ENCODE measurements around the gene EML5. TPM values are rescaled to one million over a fixed set of nuclear protein-coding genes. Genes with fewer than 3 reads are reported as not detected.
"Not testable (repeated sequence)": the region's sequence is repeated elsewhere in the genome, so short reads cannot be mapped to it uniquely, and the experiment has no call there.

Gene EML5
- total and polyA plus RNA-seq, 2 experiments from 2014 or later, result 1.4 TPM; not detected in 1

DNA sequence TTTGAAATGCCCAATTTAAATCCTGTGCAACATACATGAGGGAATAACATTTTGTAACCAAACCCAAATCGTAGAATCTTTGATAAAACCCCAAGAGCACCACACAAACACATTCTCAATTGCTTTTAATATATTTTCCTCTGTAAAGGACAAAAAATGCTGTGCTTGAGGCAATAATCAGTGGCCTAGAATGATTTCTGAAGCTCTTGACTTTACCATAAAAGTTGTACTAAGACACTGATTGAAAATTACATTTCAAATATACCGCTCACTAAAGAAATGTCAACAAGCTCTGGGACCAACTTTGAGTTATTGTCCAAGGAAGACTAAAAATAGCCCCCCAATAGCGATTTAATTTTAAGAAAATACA, 1.5 kb downstream of the EML5 start:
- TF ChIP-seq EZH2phosphoT487 (IDR thresholded peaks at IDR 0.05; ENCODE audit: low read depth, severe bottlenecking, unreplicated experiment) (no peak), EZH2 (IDR thresholded peaks at IDR 0.05; ENCODE audit: borderline replicate concordance) (no peak)
- TF ChIP-seq, protein P1, sequence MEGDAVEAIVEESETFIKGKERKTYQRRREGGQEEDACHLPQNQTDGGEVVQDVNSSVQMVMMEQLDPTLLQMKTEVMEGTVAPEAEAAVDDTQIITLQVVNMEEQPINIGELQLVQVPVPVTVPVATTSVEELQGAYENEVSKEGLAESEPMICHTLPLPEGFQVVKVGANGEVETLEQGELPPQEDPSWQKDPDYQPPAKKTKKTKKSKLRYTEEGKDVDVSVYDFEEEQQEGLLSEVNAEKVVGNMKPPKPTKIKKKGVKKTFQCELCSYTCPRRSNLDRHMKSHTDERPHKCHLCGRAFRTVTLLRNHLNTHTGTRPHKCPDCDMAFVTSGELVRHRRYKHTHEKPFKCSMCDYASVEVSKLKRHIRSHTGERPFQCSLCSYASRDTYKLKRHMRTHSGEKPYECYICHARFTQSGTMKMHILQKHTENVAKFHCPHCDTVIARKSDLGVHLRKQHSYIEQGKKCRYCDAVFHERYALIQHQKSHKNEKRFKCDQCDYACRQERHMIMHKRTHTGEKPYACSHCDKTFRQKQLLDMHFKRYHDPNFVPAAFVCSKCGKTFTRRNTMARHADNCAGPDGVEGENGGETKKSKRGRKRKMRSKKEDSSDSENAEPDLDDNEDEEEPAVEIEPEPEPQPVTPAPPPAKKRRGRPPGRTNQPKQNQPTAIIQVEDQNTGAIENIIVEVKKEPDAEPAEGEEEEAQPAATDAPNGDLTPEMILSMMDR (IDR thresholded peaks at IDR 0.05; ENCODE audit: poor library complexity), result no peak
- no peak overlapping the region for H3K27ac ChIP-seq
- H3K9me3 ChIP-seq (ENCODE audit: low read depth), result no peaks in the 10 kb centered on the region
- peaks cover 4% of the 10 kb centered on the region for H3K4me1 ChIP-seq (ENCODE audit: insufficient read depth)
- no peaks in the 10 kb centered on the region for H3K79me2 ChIP-seq
- no peaks in the 10 kb centered on the region for H4K20me1 ChIP-seq (ENCODE audit: insufficient read depth, poor library complexity, severe bottlenecking)
- no peaks in the 10 kb centered on the region for H3K9me2 ChIP-seq (replicated peaks; ENCODE audit: insufficient read depth)
- H3K4me2 ChIP-seq, result peak overlapping the region; percentile 89
- H3K36me3 ChIP-seq (replicated peaks; ENCODE audit: insufficient read depth, low read depth), result no peaks in the 10 kb centered on the region
- WGBS (ENCODE audit: low lambda C conversion rate, missing lambda C conversion rate), result 72% methylated on average over 3 of the region's 3 CpGs
- DNase-seq (ENCODE audit: low spot score), result no peak
- H2AFZ ChIP-seq, result peak overlapping the region; percentile 72
- no peak overlapping the region for H3K4me3 ChIP-seq
- H3K27me3 ChIP-seq, result peaks cover 24% of the 10 kb centered on the region

DNA sequence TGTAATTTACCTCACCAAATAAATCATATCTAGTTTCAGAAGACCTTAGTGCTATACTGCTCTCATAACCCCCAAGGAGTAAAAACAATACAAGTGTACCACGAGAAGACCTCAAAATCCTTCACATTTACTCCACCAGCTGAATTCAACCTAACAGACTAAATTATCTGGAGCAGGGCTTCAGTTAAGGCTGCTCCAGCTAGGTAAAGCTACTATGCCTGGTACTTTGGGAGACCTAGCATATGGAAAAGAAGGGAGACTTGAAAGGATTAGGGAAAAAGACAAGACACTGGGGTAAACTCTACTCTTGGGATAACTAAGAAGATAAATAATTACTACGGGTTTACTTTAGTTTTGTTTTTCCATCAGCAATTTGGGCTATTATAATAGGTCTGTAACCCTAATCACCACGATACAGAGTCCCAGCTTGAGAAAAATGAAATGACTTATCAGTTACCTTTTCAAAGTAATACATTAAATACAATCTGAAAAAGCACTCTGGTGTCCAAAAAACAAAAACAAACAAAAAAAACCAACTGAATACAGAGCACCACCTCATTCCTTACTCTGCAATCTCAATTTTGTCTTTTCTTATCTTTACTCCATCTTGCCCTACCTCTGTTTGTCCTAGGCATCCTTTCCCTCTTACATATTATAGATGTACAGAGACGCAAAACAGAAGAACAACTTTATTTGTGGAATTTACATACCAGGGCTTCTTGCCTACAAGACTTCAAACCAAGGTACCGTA, 2.1 kb downstream of the EML5 start:
- 78% methylated on average over 5 of the region's 5 CpGs for WGBS (ENCODE audit: low lambda C conversion rate, missing lambda C conversion rate)
- no peak for DNase-seq (ENCODE audit: low spot score)
- H3K27me3 ChIP-seq, result peaks cover 24% of the 10 kb centered on the region

DNA sequence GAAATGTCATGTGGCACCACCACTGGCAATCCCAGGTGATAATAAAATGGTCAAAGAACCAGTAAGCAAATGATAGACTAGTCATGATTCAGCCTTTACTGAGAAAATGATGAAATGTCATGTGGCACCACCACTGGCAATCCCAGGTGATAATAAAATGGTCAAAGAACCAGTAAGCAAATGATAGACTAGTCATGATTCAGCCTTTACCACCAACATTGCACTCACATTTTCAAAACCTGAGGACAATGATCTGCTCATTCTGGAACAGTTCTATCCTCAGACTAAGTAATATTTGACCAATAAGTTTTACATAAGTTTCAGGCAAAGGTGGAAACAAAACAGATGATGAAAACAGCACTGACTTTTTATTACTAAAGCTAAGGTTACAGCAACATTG, 3.2 kb downstream of the EML5 start:
- not testable (repeated sequence) for H3K9me3 ChIP-seq (ENCODE audit: low read depth); H3K79me2 ChIP-seq; H3K27ac ChIP-seq; DNase-seq (ENCODE audit: low spot score); H3K36me3 ChIP-seq (replicated peaks; ENCODE audit: insufficient read depth, low read depth); H4K20me1 ChIP-seq (ENCODE audit: insufficient read depth, poor library complexity, severe bottlenecking); H3K4me3 ChIP-seq; H3K9me2 ChIP-seq (replicated peaks; ENCODE audit: insufficient read depth); H2AFZ ChIP-seq; H3K4me1 ChIP-seq (ENCODE audit: insufficient read depth); H3K4me2 ChIP-seq
- peaks cover 24% of the 10 kb centered on the region for H3K27me3 ChIP-seq

More for the DNA sequence above, 2.1 kb downstream of the EML5 start:
- TF ChIP-seq EZH2phosphoT487 (IDR thresholded peaks at IDR 0.05; ENCODE audit: low read depth, severe bottlenecking, unreplicated experiment), result no peak
- no peak for TF ChIP-seq EZH2 (IDR thresholded peaks at IDR 0.05; ENCODE audit: borderline replicate concordance)
- TF ChIP-seq, protein P1 (IDR thresholded peaks at IDR 0.05; ENCODE audit: poor library complexity), result no peak
- Histone ChIP-seq H3K4me2 (no peak overlapping the region), H3K4me3 (no peak overlapping the region), H3K79me2 (no peaks in the 10 kb centered on the region), H2AFZ (no peak overlapping the region), H3K9me2 (replicated peaks; ENCODE audit: insufficient read depth) (no peaks in the 10 kb centered on the region), H3K27ac (no peak overlapping the region), H3K9me3 (ENCODE audit: low read depth) (no peaks in the 10 kb centered on the region), H4K20me1 (ENCODE audit: insufficient read depth, poor library complexity, severe bottlenecking) (no peaks in the 10 kb centered on the region), H3K4me1 (ENCODE audit: insufficient read depth) (peaks cover 4% of the 10 kb centered on the region), H3K36me3 (replicated peaks; ENCODE audit: insufficient read depth, low read depth) (no peaks in the 10 kb centered on the region)

DNA sequence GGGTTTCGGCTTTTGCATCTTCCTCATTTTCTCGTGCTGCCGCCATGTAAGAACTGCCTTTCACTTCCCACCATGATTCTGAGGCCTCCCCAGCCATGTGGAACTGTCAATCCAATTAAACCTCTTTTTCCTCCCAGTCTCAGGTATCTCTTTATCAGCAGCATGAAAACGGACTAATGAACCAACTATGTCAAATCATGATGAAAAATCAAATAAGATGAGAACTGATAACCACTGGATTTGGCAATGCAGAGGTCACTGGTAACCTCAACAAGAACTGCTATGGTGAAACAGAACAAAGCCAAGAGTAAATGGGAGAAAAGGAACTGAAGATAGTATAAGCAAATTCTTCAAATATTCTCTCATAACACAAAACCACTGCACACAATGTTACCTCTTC, 6.0 kb downstream of the EML5 start:
- peaks cover under 1% of the 10 kb centered on the region for H3K4me1 ChIP-seq (ENCODE audit: insufficient read depth)
- H3K4me2 ChIP-seq, result no peak overlapping the region
- H2AFZ ChIP-seq, result no peak overlapping the region
- H3K27me3 ChIP-seq, result peaks cover 18% of the 10 kb centered on the region
- no peak for DNase-seq (ENCODE audit: low spot score)
- H3K27ac ChIP-seq, result no peak overlapping the region
- H3K9me3 ChIP-seq (ENCODE audit: low read depth), result no peaks in the 10 kb centered on the region
- H3K79me2 ChIP-seq, result no peaks in the 10 kb centered on the region
- no peak for TF ChIP-seq EZH2phosphoT487 (IDR thresholded peaks at IDR 0.05; ENCODE audit: low read depth, severe bottlenecking, unreplicated experiment)
- TF ChIP-seq EZH2 (IDR thresholded peaks at IDR 0.05; ENCODE audit: borderline replicate concordance), result no peak
- TF ChIP-seq, protein P1 (IDR thresholded peaks at IDR 0.05; ENCODE audit: poor library complexity), result no peak
- H3K4me3 ChIP-seq, result no peak overlapping the region
- no peaks in the 10 kb centered on the region for H4K20me1 ChIP-seq (ENCODE audit: insufficient read depth, poor library complexity, severe bottlenecking)
- WGBS (ENCODE audit: low lambda C conversion rate, missing lambda C conversion rate), result 90% methylated on average over 4 of the region's 4 CpGs
- H3K36me3 ChIP-seq (replicated peaks; ENCODE audit: insufficient read depth, low read depth), result no peaks in the 10 kb centered on the region
- no peaks in the 10 kb centered on the region for H3K9me2 ChIP-seq (replicated peaks; ENCODE audit: insufficient read depth)
